Chondrocyte (in vitro differentiated cells): ENCODE measurements around the gene BATF3. TPM values are rescaled to one million over a fixed set of nuclear protein-coding genes. Genes with fewer than 3 reads are reported as not detected.

Source experiments
- DNase-seq: peaks from one replicate; pipeline ENCODE4 v3.0.0; 2021; ENCODE audit warnings: mixed read lengths, low spot score
- H3K27ac Mint-ChIP-seq: one replicate; pipeline ENCODE4 v1.8.0; 2021; ENCODE audit warnings: mild to moderate bottlenecking, moderate library complexity, mixed read lengths; ENCODE audit not compliant: unreplicated experiment
- H3K27me3 Mint-ChIP-seq: 2 replicates; pipeline ENCODE4 v1.8.0; 2021; ENCODE audit warnings: low read depth, mixed read lengths
- H3K36me3 Mint-ChIP-seq: 2 replicates; pipeline ENCODE4 v1.8.0; 2021; ENCODE audit warnings: low read depth, mixed read lengths
- H3K4me1 Mint-ChIP-seq: 2 replicates; pipeline ENCODE4 v1.8.0; 2021; ENCODE audit warnings: low read depth, mild to moderate bottlenecking, mixed read lengths
- H3K4me3 Mint-ChIP-seq: one replicate; pipeline ENCODE4 v1.8.0; 2021; ENCODE audit warnings: mild to moderate bottlenecking, moderate library complexity, mixed read lengths; ENCODE audit not compliant: unreplicated experiment
- H3K9me3 Mint-ChIP-seq: 2 replicates; pipeline ENCODE4 v1.8.0; 2021; ENCODE audit warnings: low read depth, mixed read lengths
- total RNA-seq: library from RNA; stranded (reverse); gene quantifications from 3 replicates; pipeline ENCODE4 v1.2.1, GENCODE V29; 2021
- TF ChIP-seq, protein P1 (sequence below): fragments of 200-600 bp; sonication (generic); IDR thresholded peaks from 2 replicates; pipeline ENCODE4 v1.5.0; 2021; ENCODE audit warnings: antibody characterized with exemption, mild to moderate bottlenecking, moderate library complexity

The BATF3 gene
- total RNA-seq, 1 donor from 2014 or later = 3.7 TPM

GRCh38 chr1:212722270-212722957 lies 22.8 kb upstream of the BATF3 start:
- H3K27ac Mint-ChIP-seq = no peak overlapping the region

DNA sequence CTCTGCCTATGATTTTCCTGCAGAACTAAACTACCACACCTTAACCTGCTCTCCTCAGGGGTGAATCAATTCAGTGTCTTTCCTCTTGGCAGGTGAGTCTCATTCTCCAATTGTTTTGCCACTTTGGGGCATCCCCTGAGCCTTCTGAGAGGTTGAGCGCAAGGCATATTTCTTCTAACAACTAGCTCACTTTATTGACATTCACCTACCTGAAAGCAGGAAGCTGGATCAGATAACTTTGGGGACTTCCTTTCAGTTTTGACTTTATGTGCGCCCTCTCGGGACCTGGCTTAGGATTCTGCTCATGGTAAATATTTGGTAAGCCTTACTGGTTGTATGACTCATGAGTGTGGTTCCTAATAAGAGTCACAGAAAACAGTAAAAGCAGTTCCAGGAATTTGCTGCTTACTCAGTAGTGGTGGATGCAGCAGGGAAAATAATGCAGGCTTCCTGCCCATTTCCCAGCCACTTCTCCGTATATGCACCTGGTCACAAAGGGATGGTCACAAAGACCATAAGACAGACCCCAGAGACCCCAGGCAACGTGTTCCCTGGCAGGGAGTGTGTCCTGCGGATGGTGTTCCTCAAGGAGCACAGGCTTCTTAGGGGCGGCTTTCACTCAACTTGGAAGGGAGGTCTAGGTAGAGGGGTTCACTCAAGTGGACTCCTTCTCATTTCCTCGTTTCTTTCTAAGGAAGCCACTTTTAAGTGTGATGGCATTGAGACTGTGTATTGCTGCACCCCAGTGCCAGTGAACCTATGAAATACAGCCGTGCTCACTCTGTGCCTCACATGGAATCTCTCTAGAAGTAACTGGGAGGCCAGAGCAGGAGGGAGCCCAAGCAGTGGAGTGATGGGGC lies 22.0 kb upstream of the BATF3 start:
- Mint-ChIP-seq H3K9me3 (peaks cover 2% of the 10 kb centered on the region), H3K4me1 (peaks cover 4% of the 10 kb centered on the region), H3K36me3 (no peaks in the 10 kb centered on the region), H3K27me3 (peaks cover 3% of the 10 kb centered on the region), H3K4me3 (no peak overlapping the region), H3K27ac (no peak overlapping the region)
- TF ChIP-seq, protein P1, sequence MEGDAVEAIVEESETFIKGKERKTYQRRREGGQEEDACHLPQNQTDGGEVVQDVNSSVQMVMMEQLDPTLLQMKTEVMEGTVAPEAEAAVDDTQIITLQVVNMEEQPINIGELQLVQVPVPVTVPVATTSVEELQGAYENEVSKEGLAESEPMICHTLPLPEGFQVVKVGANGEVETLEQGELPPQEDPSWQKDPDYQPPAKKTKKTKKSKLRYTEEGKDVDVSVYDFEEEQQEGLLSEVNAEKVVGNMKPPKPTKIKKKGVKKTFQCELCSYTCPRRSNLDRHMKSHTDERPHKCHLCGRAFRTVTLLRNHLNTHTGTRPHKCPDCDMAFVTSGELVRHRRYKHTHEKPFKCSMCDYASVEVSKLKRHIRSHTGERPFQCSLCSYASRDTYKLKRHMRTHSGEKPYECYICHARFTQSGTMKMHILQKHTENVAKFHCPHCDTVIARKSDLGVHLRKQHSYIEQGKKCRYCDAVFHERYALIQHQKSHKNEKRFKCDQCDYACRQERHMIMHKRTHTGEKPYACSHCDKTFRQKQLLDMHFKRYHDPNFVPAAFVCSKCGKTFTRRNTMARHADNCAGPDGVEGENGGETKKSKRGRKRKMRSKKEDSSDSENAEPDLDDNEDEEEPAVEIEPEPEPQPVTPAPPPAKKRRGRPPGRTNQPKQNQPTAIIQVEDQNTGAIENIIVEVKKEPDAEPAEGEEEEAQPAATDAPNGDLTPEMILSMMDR = no peak
- DNase-seq = no peak

More at GRCh38 chr1:212722270-212722957, 22.8 kb upstream of the BATF3 start:
- Mint-ChIP-seq H3K36me3 (no peaks in the 10 kb centered on the region), H3K27me3 (peaks cover 3% of the 10 kb centered on the region), H3K9me3 (peaks cover 2% of the 10 kb centered on the region), H3K4me1 (peaks cover 4% of the 10 kb centered on the region), H3K4me3 (no peak overlapping the region)
- DNase-seq = no peak
- TF ChIP-seq, protein P1 = no peak

GRCh38 chr1:212719633-212720032 lies 20.0 kb upstream of the BATF3 start:
- peaks cover 4% of the 10 kb centered on the region for H3K4me1 Mint-ChIP-seq
- DNase-seq = no peak

DNA sequence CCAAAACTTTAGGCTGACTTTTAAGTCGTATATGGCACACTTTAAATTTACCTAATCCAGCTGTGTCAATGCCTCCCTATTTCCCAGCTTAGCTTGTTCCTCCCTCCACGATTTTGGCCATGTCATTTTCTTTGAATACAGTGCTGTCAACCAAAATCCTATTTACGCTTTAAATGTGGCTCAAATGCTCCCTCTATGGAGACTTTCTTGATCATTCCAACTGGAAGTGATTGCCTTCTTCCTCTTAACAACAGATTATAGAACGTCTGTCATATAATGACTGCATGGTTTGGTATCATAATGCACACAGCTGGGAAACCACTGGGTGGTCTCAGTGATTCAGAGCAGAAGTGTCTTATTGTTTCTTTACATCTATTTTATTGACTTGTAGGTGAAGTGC lies 18.9 kb upstream of the BATF3 start:
- peaks cover 4% of the 10 kb centered on the region for H3K4me1 Mint-ChIP-seq
- DNase-seq = no peak
- H3K9me3 Mint-ChIP-seq = peaks cover 2% of the 10 kb centered on the region
- H3K36me3 Mint-ChIP-seq = no peaks in the 10 kb centered on the region
- H3K27me3 Mint-ChIP-seq = peaks cover 3% of the 10 kb centered on the region
- H3K27ac Mint-ChIP-seq = no peak overlapping the region
- H3K4me3 Mint-ChIP-seq = no peak overlapping the region
- TF ChIP-seq, protein P1 = peak; percentile 68

More at GRCh38 chr1:212719633-212720032, 20.0 kb upstream of the BATF3 start:
- H3K9me3 Mint-ChIP-seq = peaks cover 2% of the 10 kb centered on the region
- TF ChIP-seq, protein P1 = no peak
- no peak overlapping the region for H3K27ac Mint-ChIP-seq
- peaks cover 3% of the 10 kb centered on the region for H3K27me3 Mint-ChIP-seq
- H3K4me3 Mint-ChIP-seq = no peak overlapping the region
- no peaks in the 10 kb centered on the region for H3K36me3 Mint-ChIP-seq

- H3K9me3 Mint-ChIP-seq = no peaks in the 10 kb centered on the region
- no peak for DNase-seq
- peaks cover 3% of the 10 kb centered on the region for H3K4me1 Mint-ChIP-seq
- TF ChIP-seq, protein P1 = no peak
- H3K36me3 Mint-ChIP-seq = no peaks in the 10 kb centered on the region
- H3K27ac Mint-ChIP-seq = no peak overlapping the region
- H3K27me3 Mint-ChIP-seq = peaks cover 3% of the 10 kb centered on the region
- no peak overlapping the region for H3K4me3 Mint-ChIP-seq
These were observed 16.5 kb upstream of the BATF3 start for GRCh38 chr1:212716161-212716560.
